A204.1 (cell line): Measurements from ENCODE around the gene CYP46A1.
"Not testable (repeated sequence)": the region's sequence is repeated elsewhere in the genome, so short reads cannot be mapped to it uniquely, and the experiment has no call there.

Experiments used
- FAIRE-seq: peaks from 2 replicates; lab custom pipeline; 2012; peaks lifted over from hg19 to GRCh38; lab: Jason Lieb, UNC

The CYP46A1 gene

GRCh38 chr14:99758872-99759545 lies 74.9 kb downstream of the CYP46A1 start:
- no peak for FAIRE-seq

- FAIRE-seq, result no peak
Observed at GRCh38 chr14:99759546-99759925, 75.4 kb downstream of the CYP46A1 start.

- no peak for FAIRE-seq
Observed at GRCh38 chr14:99760817-99761216, 76.7 kb downstream of the CYP46A1 start.

GRCh38 chr14:99762911-99763310 lies 78.8 kb downstream of the CYP46A1 start:
- FAIRE-seq, result not testable (repeated sequence)

- no peak for FAIRE-seq
Observed at GRCh38 chr14:99763527-99764221, 79.6 kb downstream of the CYP46A1 start.

GRCh38 chr14:99764222-99764706 lies 80.2 kb downstream of the CYP46A1 start:
- FAIRE-seq, result no peak

- no peak for FAIRE-seq
Observed at GRCh38 chr14:99768381-99768780, 84.3 kb downstream of the CYP46A1 start.

- FAIRE-seq, result no peak
Observed at GRCh38 chr14:99769123-99769522, 85.0 kb downstream of the CYP46A1 start.

GRCh38 chr14:99769799-99770198 lies 85.7 kb downstream of the CYP46A1 start:
- FAIRE-seq, result no peak

GRCh38 chr14:99772371-99773283 lies 88.5 kb downstream of the CYP46A1 start:
- no peak for FAIRE-seq

- FAIRE-seq, result no peak
Observed at GRCh38 chr14:99773521-99774497, 89.7 kb downstream of the CYP46A1 start.

GRCh38 chr14:99774556-99775307 lies 90.6 kb downstream of the CYP46A1 start:
- no peak for FAIRE-seq

- FAIRE-seq, result no peak
Observed at GRCh38 chr14:99775351-99775750, 91.3 kb downstream of the CYP46A1 start.
